ENCODE results near the gene UBL3.

The UBL3 gene, protein sequence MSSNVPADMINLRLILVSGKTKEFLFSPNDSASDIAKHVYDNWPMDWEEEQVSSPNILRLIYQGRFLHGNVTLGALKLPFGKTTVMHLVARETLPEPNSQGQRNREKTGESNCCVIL

DNA sequence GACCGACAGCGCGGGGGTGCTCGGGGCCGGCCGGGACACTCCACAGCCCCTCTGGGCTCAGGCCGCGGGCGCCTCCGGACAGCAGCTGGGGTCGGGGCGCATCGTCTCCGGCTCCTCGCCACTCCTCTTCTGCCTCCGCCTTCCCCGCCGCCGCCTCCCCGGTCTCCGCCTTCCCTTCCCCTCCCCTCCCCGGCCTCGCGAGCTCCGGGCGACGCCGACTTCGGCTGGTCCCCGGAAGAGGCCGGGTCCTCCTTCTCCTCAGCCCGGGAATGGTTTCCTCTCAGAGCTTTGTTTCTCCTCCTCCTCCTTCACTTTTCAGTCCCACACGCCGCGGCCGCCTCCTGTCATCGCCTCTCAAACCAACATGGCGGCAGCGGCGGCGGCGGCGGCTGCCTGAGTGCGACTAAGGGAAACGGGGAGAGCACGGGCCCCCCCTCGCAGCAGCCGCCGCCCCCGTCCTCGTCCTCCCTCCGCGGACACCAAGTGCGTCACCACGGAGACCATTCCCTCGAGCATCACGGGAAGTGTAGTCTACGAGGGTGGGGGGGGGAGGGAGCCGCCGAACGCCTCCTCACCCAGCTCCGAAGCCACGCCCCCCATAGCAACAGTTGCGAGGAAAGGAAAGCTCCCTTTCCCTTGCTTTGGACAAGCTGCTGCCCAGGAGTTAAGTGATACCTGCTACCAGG lies at the start of gene UBL3:
UBL3 (minus strand) TSS at position 405 of the 686 bp plus-strand sequence. CDS start 1,079 bp downstream, outside the sequence.
- DNase-seq (ENCODE audit: low read depth in 2 of 2), result peak; percentile 88 to 93

DNA sequence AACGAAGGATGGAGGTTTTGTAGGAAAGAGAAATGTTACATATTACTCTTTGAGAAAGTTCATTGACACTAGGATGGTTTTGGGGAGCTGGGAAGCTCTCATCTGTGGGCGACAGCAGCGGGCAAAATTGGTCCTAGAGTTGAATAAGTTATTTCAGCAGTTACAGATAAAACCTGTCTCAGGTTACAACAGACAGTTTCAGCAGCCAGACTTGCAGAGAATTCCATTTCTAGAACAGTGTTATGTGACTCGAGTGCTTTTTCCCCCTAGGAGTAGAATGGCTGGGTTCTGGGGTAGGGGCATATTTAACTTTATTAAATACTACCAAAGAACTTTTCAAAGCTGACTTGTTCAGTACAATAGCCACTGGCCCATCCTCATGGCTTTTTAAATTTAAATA lies 46.7 kb upstream of the UBL3 start:
- no peak for DNase-seq (ENCODE audit: low read depth in 2 of 2)

DNA sequence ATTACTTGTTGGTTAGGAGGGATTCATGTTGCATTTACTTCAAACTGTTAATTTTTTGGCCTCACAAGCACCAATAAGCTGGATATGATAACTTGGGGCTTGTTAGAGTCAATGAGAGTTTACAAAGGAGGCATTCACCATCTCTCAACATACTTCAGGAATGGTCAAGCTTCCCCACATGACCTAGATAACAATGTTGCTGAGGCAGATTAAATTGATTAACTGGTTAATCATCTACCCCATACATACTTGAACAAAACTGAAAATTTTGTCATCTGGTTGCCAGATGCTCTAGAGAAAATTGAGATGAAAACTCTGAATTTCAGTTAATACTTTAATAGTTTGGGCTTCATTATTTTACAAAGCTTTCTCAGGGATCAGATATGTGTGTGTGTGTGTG lies 43.0 kb upstream of the UBL3 start:
- DNase-seq (ENCODE audit: low read depth in 2 of 2), result no peak

DNA sequence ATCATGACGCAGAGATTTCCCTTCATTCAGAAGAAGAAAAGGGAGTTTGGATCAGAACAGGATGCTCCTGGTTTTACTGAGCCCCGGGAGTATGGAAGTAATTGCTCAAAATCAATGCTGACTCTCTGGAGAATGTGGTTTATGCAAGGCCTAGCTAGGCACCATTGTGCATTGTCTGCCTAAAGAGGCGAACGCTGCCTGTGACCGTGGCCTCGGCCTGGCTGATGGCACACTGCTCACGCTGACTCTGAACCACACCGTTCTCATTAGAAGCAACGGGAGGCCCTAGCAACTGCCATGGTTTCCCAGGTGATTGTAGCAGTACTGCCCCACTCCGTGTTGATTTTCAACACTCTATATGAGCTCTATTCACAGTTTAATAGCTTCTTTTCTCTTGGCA lies 41.7 kb upstream of the UBL3 start:
- DNase-seq (ENCODE audit: low read depth in 2 of 2), result no peak

DNA sequence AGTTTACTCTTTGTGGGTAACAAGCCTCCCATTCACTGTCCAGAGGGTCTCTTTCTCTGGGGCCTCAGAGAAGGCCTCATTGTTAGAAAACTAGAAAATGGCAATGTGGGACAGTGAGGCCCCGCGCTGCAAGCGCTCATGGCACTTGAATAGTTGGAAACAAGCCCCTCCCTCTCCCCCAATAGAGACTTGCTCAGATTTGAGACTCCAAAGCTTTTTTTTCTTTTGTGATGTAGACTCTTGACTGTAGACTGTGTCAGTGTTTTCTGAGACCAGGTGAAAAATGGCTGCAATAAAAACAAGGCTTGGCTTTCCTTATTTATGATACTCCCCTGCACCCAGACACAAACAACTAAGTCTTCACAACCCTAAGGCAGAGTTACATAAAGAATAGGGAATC lies 38.7 kb upstream of the UBL3 start:
- no peak for DNase-seq (ENCODE audit: low read depth in 2 of 2)

DNA sequence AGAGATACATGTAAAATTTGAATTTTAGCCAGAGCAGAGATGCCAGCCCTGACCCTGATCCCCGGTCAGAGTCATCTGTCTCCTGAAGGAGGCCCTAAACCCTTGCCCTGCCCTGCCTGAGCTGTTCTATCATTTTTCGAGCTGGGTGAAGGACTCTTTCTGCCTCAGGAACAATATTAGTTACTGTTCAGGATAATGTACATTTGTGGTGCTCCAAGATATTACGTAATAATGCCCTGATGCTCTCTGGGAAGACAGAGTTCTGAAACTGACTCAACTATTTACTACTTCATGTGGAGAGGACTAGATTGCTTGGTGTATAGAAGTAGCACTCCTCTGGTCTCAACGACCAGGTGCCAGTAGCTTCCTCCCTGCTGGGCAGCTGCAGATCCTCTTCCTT lies 37.9 kb upstream of the UBL3 start:
- no peak for DNase-seq (ENCODE audit: low read depth in 2 of 2)

DNA sequence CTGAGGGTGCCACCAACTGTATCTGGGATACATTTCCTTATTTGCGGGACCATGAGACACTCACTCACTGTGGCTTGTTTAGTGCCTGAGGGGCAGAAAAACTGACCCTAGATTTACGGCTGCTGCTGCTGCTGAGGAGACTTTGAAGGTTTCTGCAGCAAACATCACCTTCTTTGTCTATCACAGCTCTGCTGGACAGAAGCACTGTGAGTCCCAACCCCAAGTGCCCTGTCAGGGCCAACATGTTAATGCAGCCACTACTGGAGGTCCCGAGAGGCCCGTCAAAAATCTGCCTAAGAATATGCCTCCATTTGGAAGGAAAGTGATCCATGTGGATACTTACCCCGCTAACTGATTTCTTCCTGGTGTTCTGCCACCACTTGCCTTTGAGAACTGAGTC lies 37.3 kb upstream of the UBL3 start:
- no peak for DNase-seq (ENCODE audit: low read depth in 2 of 2)

DNA sequence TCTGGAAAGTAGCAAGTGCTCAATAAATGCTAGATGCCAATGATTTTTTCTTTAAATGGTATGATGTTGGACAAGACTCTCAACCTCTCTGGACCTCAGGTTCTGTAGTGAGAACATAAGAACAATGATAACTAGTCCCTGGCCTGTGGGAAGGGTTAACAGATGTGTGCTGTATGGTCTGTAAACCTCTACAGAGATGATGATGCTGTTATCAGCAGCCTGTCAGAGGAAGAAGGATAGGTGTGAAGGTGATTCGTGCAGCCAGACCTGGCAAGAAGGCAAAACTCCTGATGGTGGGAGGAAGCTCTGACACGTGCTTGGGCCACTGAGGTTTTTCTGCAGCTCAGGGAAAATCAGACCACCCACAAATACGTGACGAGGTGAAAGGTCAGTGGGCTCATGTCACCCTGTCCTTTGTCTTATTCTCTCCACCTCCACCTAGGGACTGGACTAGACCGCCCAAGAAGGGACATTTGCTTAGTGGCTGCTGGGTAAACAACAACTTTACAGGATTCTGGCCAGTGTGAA lies 36.7 kb upstream of the UBL3 start:
- no peak for DNase-seq (ENCODE audit: low read depth in 2 of 2)

DNA sequence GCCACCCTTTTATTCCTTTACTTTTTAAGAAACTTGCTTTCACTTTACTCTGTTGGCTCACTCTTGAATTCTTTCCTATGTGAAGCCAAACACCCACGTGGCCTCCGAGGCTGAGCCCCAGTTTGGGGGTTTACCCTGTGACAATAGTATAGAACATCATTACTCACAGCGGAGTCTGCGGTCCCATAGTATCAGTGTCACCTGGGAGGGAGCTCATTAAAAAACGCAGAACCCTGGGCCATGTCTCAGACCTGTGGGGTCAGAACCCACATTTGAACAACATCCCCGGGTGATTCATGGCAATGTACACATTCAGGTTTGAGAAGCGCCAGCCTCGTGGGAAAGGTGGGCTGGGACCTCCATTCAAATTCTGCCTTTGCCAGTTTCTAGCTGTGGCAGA lies 36.0 kb upstream of the UBL3 start:
- DNase-seq (ENCODE audit: low read depth in 2 of 2), result peak; percentile 34 to 46

DNA sequence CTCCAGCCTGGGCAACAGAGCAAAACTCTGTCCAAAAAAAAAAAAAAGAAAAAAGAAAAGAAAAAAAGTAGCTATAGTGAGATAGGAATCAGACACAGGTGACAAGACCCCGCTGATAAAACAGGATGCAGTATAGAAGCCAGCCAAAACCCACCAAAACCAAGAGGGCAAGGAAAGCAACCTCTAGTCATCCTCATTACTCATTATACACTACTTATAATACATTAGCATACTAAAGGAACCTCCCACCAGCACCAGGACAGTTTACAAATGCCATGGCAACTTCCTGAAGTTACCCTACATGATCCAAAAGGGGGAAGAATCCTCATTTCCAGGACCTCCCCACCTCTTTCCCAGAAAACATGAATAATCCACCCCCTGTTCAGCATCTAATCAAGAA lies 35.6 kb upstream of the UBL3 start:
- no peak for DNase-seq (ENCODE audit: low read depth in 2 of 2)

DNA sequence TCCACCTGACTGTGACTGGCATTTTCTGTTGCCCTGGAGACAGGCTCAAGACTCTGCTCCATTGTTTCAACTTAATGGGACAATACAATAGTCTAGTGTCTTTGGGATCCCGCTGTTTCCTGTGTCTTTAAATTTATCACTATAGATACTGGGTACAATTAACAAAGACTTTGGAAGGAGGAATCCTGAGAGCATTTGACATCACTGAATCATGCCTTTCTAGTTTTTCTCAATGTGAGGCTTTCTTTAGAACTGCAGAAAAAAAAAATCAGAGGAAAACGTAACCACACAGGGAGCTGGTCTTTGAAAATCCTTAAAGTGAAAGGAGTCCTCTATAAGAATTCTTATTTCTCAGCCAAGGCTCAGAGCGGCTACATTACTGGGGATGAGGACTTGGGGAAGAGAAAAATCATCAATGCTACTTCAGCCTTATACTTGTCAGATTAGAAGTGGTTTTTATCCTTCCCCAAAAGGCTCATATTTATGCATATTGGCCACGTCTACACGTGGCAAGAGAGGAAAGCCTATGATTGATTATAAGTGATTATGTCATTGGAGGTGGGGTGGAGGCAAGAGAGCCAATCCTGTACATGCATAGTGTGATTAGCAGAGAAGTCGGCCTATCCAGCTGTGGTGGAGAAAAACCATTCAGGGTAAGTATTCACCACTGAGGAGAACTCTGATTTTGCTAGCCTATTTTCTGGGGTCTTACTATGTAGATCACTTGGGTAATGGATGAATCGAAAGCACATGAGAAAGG lies 34.4 kb upstream of the UBL3 start:
- no peak for DNase-seq (ENCODE audit: low read depth in 2 of 2)

DNA sequence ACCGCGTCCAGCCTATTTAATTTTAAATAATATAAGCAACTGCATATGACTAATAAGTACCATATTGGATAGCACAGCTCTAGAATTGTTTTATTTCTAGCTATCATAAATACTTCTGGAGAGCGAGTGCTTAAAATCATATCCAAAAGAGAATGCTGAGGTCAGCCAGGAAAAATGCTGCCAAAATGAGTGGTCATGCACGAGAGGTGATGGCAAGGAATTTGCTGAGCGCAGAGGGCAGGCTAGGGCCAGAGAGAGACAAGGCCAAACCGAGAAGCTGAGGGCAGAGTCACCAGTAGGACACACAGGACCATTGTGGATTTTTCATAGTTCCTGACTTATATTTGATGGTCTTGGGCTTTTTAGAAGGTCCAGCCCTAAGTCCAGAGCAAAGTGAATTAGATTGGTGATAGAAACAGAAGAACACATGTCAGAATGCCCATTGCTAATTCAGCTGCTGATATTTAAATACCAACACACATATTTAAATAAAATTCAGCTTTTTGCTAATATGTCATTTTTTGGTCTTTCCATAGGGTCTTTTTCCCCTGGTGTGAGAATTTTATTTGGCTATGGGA lies 33.6 kb upstream of the UBL3 start:
- no peak for DNase-seq (ENCODE audit: low read depth in 2 of 2)

DNA sequence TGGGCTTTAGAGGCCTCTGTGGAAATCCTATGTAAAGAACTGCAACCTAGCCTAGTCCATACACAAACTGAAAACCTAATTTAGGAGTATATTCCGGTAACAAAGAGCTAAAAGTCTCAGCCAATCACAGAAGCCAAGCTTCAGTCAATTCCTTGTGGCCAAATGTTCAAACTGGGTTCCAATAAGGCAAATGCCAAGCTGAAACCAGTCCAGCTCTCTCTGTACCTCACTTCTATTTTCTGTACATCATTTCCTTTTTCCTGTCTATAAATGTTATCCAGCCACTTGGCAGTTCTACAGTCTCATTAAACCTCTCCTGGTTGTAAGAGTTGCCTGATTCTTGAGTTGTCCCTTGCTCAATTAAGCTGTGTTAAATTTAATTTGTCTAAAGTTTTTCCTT lies 31.7 kb upstream of the UBL3 start:
- DNase-seq (ENCODE audit: low read depth in 2 of 2), result no peak

DNA sequence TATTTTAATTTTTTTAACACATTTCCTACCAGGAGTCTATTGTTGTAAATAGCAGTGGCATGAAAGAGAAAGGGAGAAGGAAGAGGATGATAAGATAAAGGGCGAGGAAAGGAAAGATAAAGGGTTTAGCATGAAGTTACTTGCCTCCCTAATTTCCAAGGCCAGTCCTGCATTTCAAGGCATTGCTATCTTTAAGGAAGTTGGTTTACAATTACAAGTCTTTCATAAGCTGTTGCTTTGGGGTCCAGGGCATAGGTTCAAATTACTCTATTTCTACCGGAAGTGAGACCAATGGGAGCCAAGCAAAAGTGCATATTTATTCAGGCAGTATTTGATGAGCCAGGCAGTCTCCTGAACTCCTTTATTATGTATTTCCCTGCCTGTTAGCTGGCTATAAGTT lies 27.7 kb upstream of the UBL3 start:
- no peak for DNase-seq (ENCODE audit: low read depth in 2 of 2)

DNA sequence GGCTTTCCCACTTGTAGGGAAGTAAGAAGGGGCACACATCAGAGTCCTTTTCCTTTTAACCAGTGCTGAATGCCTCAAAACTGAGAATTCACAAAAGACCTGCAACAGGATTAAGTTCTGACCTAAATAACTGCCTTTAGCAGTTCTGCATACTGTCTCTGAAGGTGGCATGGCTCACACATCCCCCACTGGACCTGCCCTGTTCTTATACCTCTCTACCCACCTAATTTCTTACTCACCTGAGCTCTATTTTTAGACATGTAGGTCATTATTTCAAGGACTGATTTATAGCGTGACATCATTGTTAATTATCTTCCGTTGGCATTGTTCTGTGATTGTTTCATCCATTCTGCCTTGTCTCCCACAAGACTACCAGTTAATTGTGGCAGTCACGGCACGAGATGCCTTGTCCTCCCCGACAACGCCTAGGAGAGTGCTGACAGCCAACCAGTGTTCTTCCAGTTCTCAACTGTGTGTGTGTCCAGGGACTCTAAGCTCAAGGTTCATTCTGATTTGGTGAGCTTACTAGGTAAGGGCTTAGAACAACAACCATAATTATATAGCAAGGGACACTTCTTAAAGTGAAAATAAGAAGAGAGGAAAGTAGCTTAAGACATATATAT lies 27.1 kb upstream of the UBL3 start:
- no peak for DNase-seq (ENCODE audit: low read depth in 2 of 2)

DNA sequence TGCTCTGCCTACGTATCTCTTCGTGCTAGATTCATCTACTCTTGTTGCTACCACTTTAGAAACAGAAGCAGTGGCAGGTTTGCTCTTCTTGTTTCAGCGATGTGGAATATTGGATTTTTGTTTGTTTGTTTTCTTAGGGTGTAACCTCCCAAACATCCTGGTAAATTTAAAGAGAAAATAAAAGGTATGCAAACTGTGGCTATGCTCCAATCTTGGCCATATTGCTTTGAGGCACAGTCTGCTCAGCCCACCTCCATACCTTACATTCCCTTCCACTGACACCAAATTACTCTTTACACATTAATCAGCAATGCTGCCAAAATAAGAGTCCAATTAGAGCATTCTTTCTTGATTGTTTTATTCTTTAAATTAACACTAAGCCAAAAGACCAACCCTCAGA lies 25.2 kb upstream of the UBL3 start:
- DNase-seq (ENCODE audit: low read depth in 2 of 2), result no peak

DNA sequence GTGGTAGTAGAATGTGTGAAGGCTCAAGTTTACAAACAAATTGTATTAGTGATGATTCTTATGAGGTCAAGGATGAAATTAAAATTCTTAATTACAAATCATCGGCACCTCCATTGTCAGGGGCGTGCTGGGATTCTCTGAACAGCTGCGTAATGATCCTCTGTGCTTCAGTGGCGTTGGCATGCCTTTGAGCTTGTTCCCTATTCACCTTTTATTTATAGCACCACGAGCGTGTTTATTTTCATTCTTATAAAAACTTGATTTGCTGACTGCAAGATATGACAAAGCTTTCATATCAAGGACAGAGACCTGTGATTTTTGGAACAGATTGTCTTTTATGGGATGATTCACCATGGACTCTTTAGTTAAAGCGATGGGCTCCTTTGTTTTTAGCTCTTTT lies 18.2 kb upstream of the UBL3 start:
- DNase-seq (ENCODE audit: low read depth in 2 of 2), result no peak

DNA sequence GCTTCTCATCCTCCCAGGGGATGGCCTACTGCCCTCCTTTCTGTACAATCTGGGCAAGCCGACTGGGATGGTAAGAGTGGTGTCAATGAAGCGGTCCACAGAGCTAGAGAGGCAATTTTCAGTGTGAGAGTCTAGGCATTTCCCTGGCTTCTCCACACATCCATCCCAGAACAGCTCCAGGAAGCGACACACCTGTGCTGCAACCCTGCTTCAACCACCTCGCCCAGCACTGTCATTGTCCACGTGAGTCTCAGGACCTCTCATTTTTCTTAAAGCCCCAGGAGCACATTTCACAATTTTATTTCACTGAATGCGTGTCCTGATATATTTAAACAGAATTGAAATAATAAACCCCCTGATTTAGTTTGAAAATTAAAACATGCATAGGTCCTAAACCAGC lies 15.5 kb upstream of the UBL3 start:
- DNase-seq (ENCODE audit: low read depth in 2 of 2), result no peak

DNA sequence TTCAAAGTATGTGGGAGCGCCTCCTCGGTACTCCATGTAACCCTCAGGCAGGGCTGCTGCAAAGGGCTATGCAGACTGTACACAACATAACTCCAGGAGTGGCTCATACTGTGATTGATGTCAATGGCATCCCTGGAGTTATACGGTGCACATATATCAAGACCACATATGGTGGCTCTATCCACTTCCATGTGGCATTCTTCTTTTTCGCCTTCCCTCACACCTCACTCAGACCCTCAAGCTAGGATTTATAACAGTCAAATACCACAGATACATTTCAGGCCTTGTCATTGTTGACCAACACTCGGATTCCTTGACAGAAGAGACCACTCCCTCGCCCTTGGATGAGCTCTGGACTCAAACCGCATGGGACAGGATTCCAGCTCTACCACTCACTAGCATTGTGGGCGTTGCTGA lies 11.3 kb upstream of the UBL3 start:
- no peak for DNase-seq (ENCODE audit: low read depth in 2 of 2)

DNA sequence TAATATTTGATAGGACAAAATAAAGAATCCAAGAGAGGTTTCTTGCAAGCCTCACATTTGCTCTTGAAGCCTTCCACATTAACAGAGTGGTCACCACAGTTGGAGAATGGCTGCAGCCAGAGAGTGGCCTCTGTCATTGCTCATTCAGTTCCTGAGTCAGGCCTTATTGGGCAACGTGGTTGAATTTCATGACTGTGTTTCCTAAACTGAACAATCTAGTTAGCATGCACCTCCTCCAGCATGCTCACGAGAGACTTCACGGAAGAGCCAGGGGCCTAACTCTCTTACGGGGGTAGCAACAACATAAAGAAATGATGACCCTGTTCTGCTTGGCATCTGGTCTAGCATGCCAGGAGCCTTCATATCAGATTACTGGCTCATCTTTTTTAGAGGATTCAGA lies 9.6 kb upstream of the UBL3 start:
- DNase-seq (ENCODE audit: low read depth in 2 of 2), result no peak

DNA sequence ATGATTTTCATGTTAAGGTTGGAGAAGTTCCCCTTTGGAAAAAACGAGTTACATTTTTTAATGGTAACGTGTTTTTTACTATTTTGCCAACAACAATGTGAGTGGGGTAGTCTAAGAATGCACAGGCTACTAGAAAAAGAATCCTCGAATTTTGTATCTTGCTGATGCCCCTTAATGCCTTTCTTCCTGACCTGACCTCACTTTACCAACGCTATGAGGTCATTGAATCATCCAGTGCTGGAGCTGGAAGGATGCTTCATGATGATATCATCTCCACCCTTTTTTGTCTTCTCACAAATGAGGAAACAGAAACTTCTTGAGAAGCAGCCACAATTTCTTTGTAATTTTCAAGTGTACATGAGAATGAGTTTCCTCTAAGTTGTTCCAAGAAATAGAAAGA lies 8.2 kb upstream of the UBL3 start:
- no peak for DNase-seq (ENCODE audit: low read depth in 2 of 2)

DNA sequence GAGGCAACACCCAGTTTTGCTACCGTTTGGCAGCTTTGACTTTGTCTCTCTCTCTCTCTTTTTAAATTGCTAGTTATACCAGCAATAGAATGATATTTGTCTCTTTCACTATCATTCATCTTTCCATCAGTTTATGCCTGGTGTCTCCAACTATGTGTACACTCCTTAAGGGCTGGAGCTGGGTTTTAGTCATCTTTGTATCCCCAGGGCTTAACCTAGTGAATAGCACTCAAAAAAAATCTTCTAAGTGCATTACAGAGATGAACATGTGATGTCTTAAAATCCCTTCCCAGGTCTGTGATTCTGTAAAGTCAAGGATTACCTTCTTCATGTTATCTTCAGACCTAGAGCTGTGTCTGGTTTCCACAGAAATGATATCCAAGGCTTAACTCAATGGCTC lies 7.8 kb upstream of the UBL3 start:
- no peak for DNase-seq (ENCODE audit: low read depth in 2 of 2)

Measured in stimulated activated CD4-positive, alpha-beta T cell treated with anti-CD3 and anti-CD28 coated beads, Interleukin-4, amount 100 ng/mL, for 48 hours (primary cell).